GM12878 (cell line): ENCODE results near the gene SSH2. TPM values are rescaled to one million over a fixed set of nuclear protein-coding genes. Genes with fewer than 3 reads are reported as not detected.

ENCODE experiments used
- ATAC-seq: fragments of 200-7000 bp; cut with Tn5 transposase; 3 replicates; pipeline ENCODE4 v1.9.1; 2020; ENCODE audit warnings: mild to moderate bottlenecking, moderate library complexity
- BruUV-seq: library from RNA; stranded (reverse); fragments of 400-500 nt; replicated peaks from 2 replicates; lab custom pipeline; 2021; lab: Mats Ljungman, UMichigan
- CTCF ChIA-PET: fragments of 300-600 bp; sonication (Branson Sonifier 250); formaldehyde crosslinking; extraction: SDS; loops from one replicate; lab custom pipeline; 2021; ENCODE audit warnings: inconsistent platforms; lab: Yijun Ruan, JAX
- POLR2A ChIA-PET: fragments of 350-600 bp; formaldehyde crosslinking; extraction: SDS; loops from one replicate; lab custom pipeline; 2021; ENCODE audit warnings: inconsistent platforms; lab: Charles Lee
- RAD21 ChIA-PET: fragments of 300-600 bp; sonication (Branson Sonifier 250); formaldehyde crosslinking; loops from one replicate; lab custom pipeline; 2023; ENCODE audit warnings: antibody characterized with exemption; ENCODE audit not compliant: unreplicated experiment; lab: Charles Lee
- SMC1A ChIA-PET: fragments of 300-600 bp; sonication (Branson Sonifier 250); formaldehyde crosslinking; loops from one replicate; lab custom pipeline; 2023; ENCODE audit not compliant: unreplicated experiment, uncharacterized antibody; lab: Charles Lee
- DNase-seq: peaks from one replicate; pipeline ENCODE4 v3.0.0-alpha.2; 2011; ENCODE audit warnings: low read depth, low spot score
- FAIRE-seq: peaks from 3 replicates; lab custom pipeline; 2011; peaks lifted over from hg19 to GRCh38; lab: Jason Lieb, UNC
- H2AFZ ChIP-seq: 2 replicates; pipeline ENCODE4 v1.6.0; 2011; ENCODE audit warnings: low read depth, low read length, control low read depth; ENCODE audit not compliant: control insufficient read depth
- H3K27ac ChIP-seq: 2 replicates; pipeline ENCODE4 v1.5.1; 2011; ENCODE audit warnings: control low read depth; ENCODE audit not compliant: control insufficient read depth, insufficient read depth
- H3K27me3 ChIP-seq, 2 experiments: replicated peaks in 1 of 2; 2 replicates each; pipeline versions ENCODE4 v1.6.0 to v1.6.1; 2011; ENCODE audit warnings: low read length in 1 of 2; ENCODE audit not compliant: control insufficient read depth in 2 of 2, insufficient read depth in 2 of 2
- H3K36me3 ChIP-seq, 2 experiments: 2 replicates each; pipeline ENCODE4 v1.5.1; 2011; ENCODE audit warnings: low read length in 1 of 2; ENCODE audit not compliant: control insufficient read depth in 2 of 2, insufficient read depth in 2 of 2
- H3K4me1 ChIP-seq: 2 replicates; pipeline ENCODE4 v1.6.1; 2011; ENCODE audit warnings: mild to moderate bottlenecking, low read length, moderate library complexity, mixed read lengths; ENCODE audit not compliant: control insufficient read depth, insufficient read depth
- H3K4me2 ChIP-seq: 2 replicates; pipeline ENCODE4 v1.6.0; 2011; ENCODE audit warnings: control low read depth; ENCODE audit not compliant: control insufficient read depth, insufficient read depth
- H3K4me3 ChIP-seq: fragments of 200-600 bp; sonication (generic); 2 replicates; pipeline ENCODE4 v1.5.1; 2016
- H3K79me2 ChIP-seq: 2 replicates; pipeline ENCODE4 v1.6.0; 2011; ENCODE audit warnings: low read length; ENCODE audit not compliant: control insufficient read depth, insufficient read depth
- H3K9ac ChIP-seq: 2 replicates; pipeline ENCODE4 v1.8.0; 2011; ENCODE audit warnings: low read length, control low read depth, mixed read lengths; ENCODE audit not compliant: control insufficient read depth, insufficient read depth
- H3K9me3 ChIP-seq: replicated peaks from 3 replicates; pipeline ENCODE4 v1.5.1; 2011; ENCODE audit warnings: mild to moderate bottlenecking, low read length; ENCODE audit not compliant: control insufficient read depth, insufficient read depth
- H4K20me1 ChIP-seq: 2 replicates; pipeline ENCODE4 v1.6.0; 2011; ENCODE audit not compliant: control insufficient read depth, insufficient read depth
- IRF4 ChIP-seq: IDR thresholded peaks from 2 replicates; pipeline ENCODE4 v1.6.1; 2011; ENCODE audit warnings: low read depth, low read length
- MYB ChIP-seq: fragments of 150-350 bp; IDR thresholded peaks from 2 replicates; pipeline ENCODE4 v1.6.1; 2014; ENCODE audit warnings: mild to moderate bottlenecking, low read depth, low read length, borderline replicate concordance
- NR2F1 ChIP-seq: fragments of 450-650 bp; conservative IDR thresholded peaks from 2 replicates; pipeline ENCODE4 v1.6.1; 2017; ENCODE audit warnings: mild to moderate bottlenecking
- PAX8 ChIP-seq: fragments of 450-650 bp; IDR thresholded peaks from 2 replicates; pipeline ENCODE4 v1.6.1; 2017; ENCODE audit warnings: mild to moderate bottlenecking, moderate library complexity
- RBBP5 ChIP-seq: fragments of 200-600 bp; sonication (generic); conservative IDR thresholded peaks from 2 replicates; pipeline ENCODE4 v1.6.1; 2016
- SMC3 ChIP-seq: IDR thresholded peaks from 2 replicates; pipeline ENCODE4 v1.6.1; 2011; ENCODE audit warnings: low read length, improper control_type of control experiment, borderline replicate concordance
- TCF7 ChIP-seq: IDR thresholded peaks from 2 replicates; pipeline ENCODE4 v1.6.1; 2014; ENCODE audit warnings: antibody characterized with exemption, borderline replicate concordance
- USF1 ChIP-seq: IDR thresholded peaks from 2 replicates; pipeline ENCODE4 v1.6.1; 2011; ENCODE audit warnings: borderline replicate concordance, low read depth, mild to moderate bottlenecking, moderate library complexity, mixed read lengths, low read length; ENCODE audit not compliant: insufficient read depth; ENCODE audit errors: extremely low read length
- WGBS: methylation state at CpG from one replicate; pipeline ENCODE4 v1.1.6; 2016; ENCODE audit warnings: low lambda C conversion rate; ENCODE audit not compliant: insufficient replicate concordance, insufficient coverage; ENCODE audit errors: missing lambda C conversion rate; 5-methylcytosine and 5-hydroxymethylcytosine counted together
- in situ Hi-C: fragments of 300-500 bp; cut with MboI; formaldehyde crosslinking; loops from 9 replicates; pipeline ENCODE4 v1.14.3; 2018; ENCODE audit warnings: mixed read lengths
- intact Hi-C: fragments of 100-400 bp; cut with micrococcal nuclease; formaldehyde crosslinking; loops from one replicate; pipeline ENCODE4 v1.14.2; 2022; ENCODE audit not compliant: unreplicated experiment
- polyA plus RNA-seq, 11 experiments: library from polyadenylated mRNA; depleted of rRNA in 4 of 11; unstranded in 6 of 11; stranded (reverse) in 5 of 11; fragments of >200 nt; fragmentation: Nextera tagmentation in 4 of 11; fragmentation: Illumina TruSeq in 1 of 11; extraction: Ambion mirVana in 4 of 11; extraction: Trizol in 1 of 11; gene quantifications; 1 replicate in 1 of 11; 2 replicates in 10 of 11; pipeline versions ENCODE4 v1.2.1 to v1.2.3, GENCODE V29; 2011 to 2016; ENCODE audit warnings: inconsistent platforms in 2 of 11, missing spikeins in 2 of 11, low read depth in 1 of 11
- total RNA-seq, 4 experiments: library from RNA; depleted of rRNA in 3 of 4; stranded (reverse); fragments of >200 nt in 3 of 4; fragmentation: Illumina TruSeq in 1 of 4; extraction: Trizol in 1 of 4; gene quantifications; 2 replicates each; pipeline versions ENCODE4 v1.2.1 to v1.2.3, GENCODE V29; 2013 to 2021

Gene SSH2
- total and polyA plus RNA-seq, 10 of the 15 experiments (the other 5 are each of a cell fraction or from before 2014, with no cell fraction given) = 9.3 to 65.9 (median 34.0) TPM

GRCh38 chr17:29612094-29612403 lies 318.0 kb downstream of the SSH2 start:
- ATAC-seq (no peak), DNase-seq (no peak), FAIRE-seq (no peak)
- ChIA-PET RAD21 (interaction anchor here (0.8 kb wide), 1 partner anchor 20 kb away, joined by 3 read pairs; no protein-coding TSS in a partner anchor), CTCF (interaction anchor here (1.0 kb wide), 1 partner anchor 15 kb away, joined by 3 read pairs; no protein-coding TSS in a partner anchor), SMC1A (interaction anchor here (0.9 kb wide), 1 partner anchor 31 kb away, joined by 5 read pairs; no protein-coding TSS in a partner anchor), POLR2A (no interaction called here)
- H3K4me1 ChIP-seq = peaks cover 27% of the 10 kb centered on the region
- no peak overlapping the region for H3K9ac ChIP-seq
- H2AFZ ChIP-seq = no peak overlapping the region
- H3K4me2 ChIP-seq = no peak overlapping the region
- WGBS = 85% methylated on average over 12 of the region's 12 CpGs
- H3K4me3 ChIP-seq = no peak overlapping the region
- no peak for TF ChIP-seq IRF4
- TF ChIP-seq PAX8 = no peak
- TF ChIP-seq TCF7 = no peak
- TF ChIP-seq MYB = no peak
- TF ChIP-seq SMC3 = no peak
- no peak for TF ChIP-seq NR2F1
- TF ChIP-seq USF1 = no peak
- TF ChIP-seq RBBP5 = no peak
- no TSS peak for BruUV-seq
- in situ Hi-C loops (no loop called here), intact Hi-C loops (loop anchor here (10.0 kb wide), 2 partner anchors 77 to 323 kb away; partner anchors contain the start of gene SSH2)
- peaks cover 4 to 6% of the 10 kb centered on the region in 2 experiments; a peak in 3 of 4 replicates for H3K27me3 ChIP-seq
- H3K9me3 ChIP-seq = no peaks in the 10 kb centered on the region; the same call in 2 of the 3 replicates
- H3K79me2 ChIP-seq = no peaks in the 10 kb centered on the region
- no peaks in the 10 kb centered on the region for H3K36me3 ChIP-seq
- H3K27ac ChIP-seq = no peak overlapping the region
- H4K20me1 ChIP-seq = no peaks in the 10 kb centered on the region
